Fibroblast of peridontal ligament (primary cell): ENCODE measurements around the gene C16orf86.

Experiments used
- DNase-seq: peaks from one replicate; pipeline ENCODE4 v3.0.0-alpha.2; 2010; ENCODE audit errors: extremely low read depth

Gene C16orf86

GRCh38 chr16:67667453-67667816, 821 bp downstream of the C16orf86 start:
- DNase-seq = no peak

- DNase-seq = peak; percentile 93
Measured at GRCh38 chr16:67667817-67668494, 1.3 kb downstream of the C16orf86 start.

- DNase-seq = no peak
Measured at GRCh38 chr16:67668495-67669157, 2.0 kb downstream of the C16orf86 start.

GRCh38 chr16:67669499-67670101, 3.0 kb downstream of the C16orf86 start:
- no peak for DNase-seq

GRCh38 chr16:67672306-67672705, 5.7 kb downstream of the C16orf86 start:
- DNase-seq = no peak

- DNase-seq = peak; percentile 77
Measured at GRCh38 chr16:67672739-67673662, 6.4 kb downstream of the C16orf86 start.

GRCh38 chr16:67673712-67674580, 7.3 kb downstream of the C16orf86 start:
- no peak for DNase-seq

- DNase-seq = no peak
Measured at GRCh38 chr16:67674851-67675578, 8.4 kb downstream of the C16orf86 start.

GRCh38 chr16:67675579-67675935, 8.9 kb downstream of the C16orf86 start:
- no peak for DNase-seq

- no peak for DNase-seq
Measured at GRCh38 chr16:67675999-67676398, 9.4 kb downstream of the C16orf86 start.

GRCh38 chr16:67676516-67676915, 9.9 kb downstream of the C16orf86 start:
- DNase-seq = no peak

- no peak for DNase-seq
Measured at GRCh38 chr16:67676939-67677338, 10.3 kb downstream of the C16orf86 start.

- DNase-seq = no peak
Measured at GRCh38 chr16:67677712-67678111, 11.1 kb downstream of the C16orf86 start.

GRCh38 chr16:67678354-67679023, 11.9 kb downstream of the C16orf86 start:
- DNase-seq = no peak

GRCh38 chr16:67679935-67680897, 13.6 kb downstream of the C16orf86 start:
- DNase-seq = no peak

- no peak for DNase-seq
Measured at GRCh38 chr16:67683767-67684166, 17.2 kb downstream of the C16orf86 start.

- DNase-seq = no peak
Measured at GRCh38 chr16:67685388-67686112, 18.9 kb downstream of the C16orf86 start.
